ENCODE data around the gene ANKRD37.

The ANKRD37 gene

GRCh38 chr4:185364886-185365285, 31.8 kb upstream of the ANKRD37 start:
- TF ChIP-seq CTCF (conservative IDR thresholded peaks at IDR 0.05; ENCODE audit: low read depth, low read length): no peak
- DNase-seq (ENCODE audit: low read depth): no peak
- no peak overlapping the region for H3K4me3 ChIP-seq (ENCODE audit: low read depth, low read length)

GRCh38 chr4:185369731-185370130, 26.9 kb upstream of the ANKRD37 start:
- no peak overlapping the region for H3K4me3 ChIP-seq (ENCODE audit: low read depth, low read length)
- peak; percentile 16 for DNase-seq (ENCODE audit: low read depth)
- TF ChIP-seq CTCF (conservative IDR thresholded peaks at IDR 0.05; ENCODE audit: low read depth, low read length): no peak

GRCh38 chr4:185370268-185370949, 26.2 kb upstream of the ANKRD37 start:
- no peak overlapping the region for H3K4me3 ChIP-seq (ENCODE audit: low read depth, low read length)
- TF ChIP-seq CTCF (conservative IDR thresholded peaks at IDR 0.05; ENCODE audit: low read depth, low read length): no peak
- DNase-seq (ENCODE audit: low read depth): no peak

- H3K4me3 ChIP-seq (ENCODE audit: low read depth, low read length): no peak overlapping the region
- DNase-seq (ENCODE audit: low read depth): no peak
- no peak for TF ChIP-seq CTCF (conservative IDR thresholded peaks at IDR 0.05; ENCODE audit: low read depth, low read length)
Observed at GRCh38 chr4:185371702-185372101, 24.9 kb upstream of the ANKRD37 start.

- no peak for DNase-seq (ENCODE audit: low read depth)
- no peak for TF ChIP-seq CTCF (conservative IDR thresholded peaks at IDR 0.05; ENCODE audit: low read depth, low read length)
- no peak overlapping the region for H3K4me3 ChIP-seq (ENCODE audit: low read depth, low read length)
Observed at GRCh38 chr4:185374027-185374426, 22.6 kb upstream of the ANKRD37 start.

GRCh38 chr4:185374573-185374972, 22.1 kb upstream of the ANKRD37 start:
- no peak for DNase-seq (ENCODE audit: low read depth)
- H3K4me3 ChIP-seq (ENCODE audit: low read depth, low read length): no peak overlapping the region

More at GRCh38 chr4:185374573-185374972, 22.1 kb upstream of the ANKRD37 start:
- TF ChIP-seq CTCF (conservative IDR thresholded peaks at IDR 0.05; ENCODE audit: low read depth, low read length): no peak

Measured in choroid plexus epithelial cell (primary cell).